ENCODE measurements around the gene BATF3. TPM values are rescaled to one million over a fixed set of nuclear protein-coding genes. Genes with fewer than 3 reads are reported as not detected.
A peak's percentile ranks its signal among the peaks of the same experiment; 100 is the strongest.
"Not testable (repeated sequence)": the region's sequence is repeated elsewhere in the genome, so short reads cannot be mapped to it uniquely, and the experiment has no call there.

Gene BATF3
- total RNA-seq = 100 to 1,000 TPM; 314 to 320 TPM

- CTCF ChIA-PET = interaction anchor here (0.8 to 3.3 kb wide), 18 partner anchors 9 to 244 kb away, joined by 3 to 32 read pairs (median 4); partner anchors contain the start of genes NSL1 and TATDN3
- Mint-ChIP-seq H3K27me3 (peaks cover 2% of the 10 kb centered on the region), H3K36me3 (peaks cover 48% of the 10 kb centered on the region), H3K4me1 (ENCODE audit: low read depth) (peaks cover 73% of the 10 kb centered on the region), H3K4me3 (peak within 1 kb of the TSS; percentile 90), H3K27ac (peak within 1 kb of the TSS; percentile 95), H3K9me3 (no peaks in the 10 kb centered on the region)
- POLR2A ChIA-PET = interaction anchor here (0.8 to 1.7 kb wide), 6 partner anchors 29 to 141 kb away, joined by 3 to 8 read pairs (median 4); partner anchors contain the start of gene ATF3
- intact Hi-C loops (cut with micrococcal nuclease) = loop anchor here (1.0 to 5.0 kb wide), 10 partner anchors 8 to 222 kb away; partner anchors contain the start of genes ATF3 and FLVCR1
- DNase-seq = peak; percentile 78
Observed at GRCh38 chr1:212699625-212700222, at the start of gene BATF3. TSS of gene BATF3 (minus strand) at chr1:212699840. CDS start at chr1:212699762, 78 bp downstream.

GRCh38 chr1:212746546-212746945 is 46.9 kb upstream of the BATF3 start:
- POLR2A ChIA-PET = interaction anchor here (0.6 to 1.7 kb wide), 4 partner anchors 9 to 146 kb away, joined by 3 to 6 read pairs (median 4); no protein-coding TSS in a partner anchor
- H3K36me3 Mint-ChIP-seq = peaks cover 16% of the 10 kb centered on the region
- no peak overlapping the region for H3K4me3 Mint-ChIP-seq
- no peak overlapping the region for H3K27ac Mint-ChIP-seq
- no peaks in the 10 kb centered on the region for H3K27me3 Mint-ChIP-seq
- CTCF ChIA-PET = interaction anchor here (0.8 to 8.0 kb wide), 5 partner anchors 9 to 81 kb away, joined by 3 to 45 read pairs (median 3); partner anchors contain the start of gene BATF3
- peaks cover 3% of the 10 kb centered on the region for H3K9me3 Mint-ChIP-seq
- DNase-seq = no peak
- intact Hi-C loops (cut with micrococcal nuclease) = loop anchor here (5.0 kb wide), 1 partner anchor 36 kb away; no protein-coding TSS in a partner anchor
- peaks cover 57% of the 10 kb centered on the region for H3K4me1 Mint-ChIP-seq (ENCODE audit: low read depth)

- intact Hi-C loops (cut with micrococcal nuclease) = loop anchor here (5.0 kb wide), 1 partner anchor 37 kb away; no protein-coding TSS in a partner anchor
- POLR2A ChIA-PET = no interaction called here
- H3K4me3 Mint-ChIP-seq = no peak overlapping the region
- no peak for DNase-seq
- no peaks in the 10 kb centered on the region for H3K27me3 Mint-ChIP-seq
- H3K4me1 Mint-ChIP-seq (ENCODE audit: low read depth) = peaks cover 54% of the 10 kb centered on the region
- H3K36me3 Mint-ChIP-seq = peaks cover 22% of the 10 kb centered on the region
- CTCF ChIA-PET = interaction anchor here (1.1 to 8.0 kb wide), 5 partner anchors 9 to 268 kb away, joined by 3 to 45 read pairs (median 4); no protein-coding TSS in a partner anchor
- H3K9me3 Mint-ChIP-seq = peaks cover 9% of the 10 kb centered on the region
- H3K27ac Mint-ChIP-seq = no peak overlapping the region
Observed at GRCh38 chr1:212745303-212745702, 45.7 kb upstream of the BATF3 start.

- POLR2A ChIA-PET = no interaction called here
- intact Hi-C loops (cut with micrococcal nuclease) = no loop called here
- H3K27me3 Mint-ChIP-seq = no peaks in the 10 kb centered on the region
- CTCF ChIA-PET = interaction anchor here (0.8 to 8.0 kb wide), 4 partner anchors 16 to 287 kb away, joined by 4 to 45 read pairs (median 4); no protein-coding TSS in a partner anchor
- H3K4me3 Mint-ChIP-seq = no peak overlapping the region
- peaks cover 20% of the 10 kb centered on the region for H3K36me3 Mint-ChIP-seq
- H3K9me3 Mint-ChIP-seq = peaks cover 9% of the 10 kb centered on the region
- peaks cover 49% of the 10 kb centered on the region for H3K4me1 Mint-ChIP-seq (ENCODE audit: low read depth)
- DNase-seq = peak; percentile 17
- no peak overlapping the region for H3K27ac Mint-ChIP-seq
Observed at GRCh38 chr1:212743901-212744475, 44.3 kb upstream of the BATF3 start.

- ChIA-PET POLR2A (interaction anchor here (1.3 to 1.5 kb wide), 2 partner anchors 8 to 9 kb away, joined by 4 to 6 read pairs; no protein-coding TSS in a partner anchor), CTCF (interaction anchor here (0.7 to 3.8 kb wide), 7 partner anchors 8 to 262 kb away, joined by 3 to 24 read pairs (median 5); no protein-coding TSS in a partner anchor)
- Mint-ChIP-seq H3K27me3 (no peaks in the 10 kb centered on the region), H3K4me1 (ENCODE audit: low read depth) (peaks cover 33% of the 10 kb centered on the region), H3K36me3 (peaks cover 25% of the 10 kb centered on the region), H3K9me3 (peaks cover 9% of the 10 kb centered on the region), H3K27ac (peak overlapping the region; percentile 89), H3K4me3 (no peak overlapping the region)
- intact Hi-C loops (cut with micrococcal nuclease) = loop anchor here (1.0 kb wide), 3 partner anchors 11 to 26 kb away; no protein-coding TSS in a partner anchor
- DNase-seq = no peak
Observed at GRCh38 chr1:212738330-212738729, 38.7 kb upstream of the BATF3 start.

- no peak for DNase-seq
- Mint-ChIP-seq H3K4me3 (no peak overlapping the region), H3K4me1 (ENCODE audit: low read depth) (peaks cover 33% of the 10 kb centered on the region), H3K27me3 (no peaks in the 10 kb centered on the region), H3K9me3 (peaks cover 9% of the 10 kb centered on the region), H3K36me3 (peaks cover 27% of the 10 kb centered on the region), H3K27ac (peak overlapping the region; percentile 89)
- POLR2A ChIA-PET = interaction anchor here (0.6 to 1.5 kb wide), 3 partner anchors 9 to 102 kb away, joined by 3 to 6 read pairs (median 4); no protein-coding TSS in a partner anchor
- CTCF ChIA-PET = interaction anchor here (0.7 to 3.8 kb wide), 8 partner anchors 9 to 73 kb away, joined by 3 to 24 read pairs (median 4); no protein-coding TSS in a partner anchor
- intact Hi-C loops (cut with micrococcal nuclease) = no loop called here
Observed at GRCh38 chr1:212737559-212737958, 37.9 kb upstream of the BATF3 start.

GRCh38 chr1:212733109-212733508 is 33.5 kb upstream of the BATF3 start:
- intact Hi-C loops (cut with micrococcal nuclease) = no loop called here
- H3K4me3 Mint-ChIP-seq = no peak overlapping the region
- peak overlapping the region; percentile 29 for H3K27ac Mint-ChIP-seq
- DNase-seq = no peak
- ChIA-PET CTCF (interaction anchor here (1.6 to 4.3 kb wide), 2 partner anchors 17 to 68 kb away, joined by 3 to 23 read pairs; no protein-coding TSS in a partner anchor), POLR2A (no interaction called here)
- H3K4me1 Mint-ChIP-seq (ENCODE audit: low read depth) = peaks cover 41% of the 10 kb centered on the region
- peaks cover 23% of the 10 kb centered on the region for H3K36me3 Mint-ChIP-seq
- H3K9me3 Mint-ChIP-seq = no peaks in the 10 kb centered on the region
- H3K27me3 Mint-ChIP-seq = no peaks in the 10 kb centered on the region

- Mint-ChIP-seq H3K9me3 (no peaks in the 10 kb centered on the region), H3K27ac (peak overlapping the region; percentile 82), H3K36me3 (peaks cover 29% of the 10 kb centered on the region), H3K27me3 (no peaks in the 10 kb centered on the region), H3K4me3 (no peak overlapping the region), H3K4me1 (ENCODE audit: low read depth) (peaks cover 44% of the 10 kb centered on the region)
- CTCF ChIA-PET = interaction anchor here (0.6 to 4.3 kb wide), 4 partner anchors 8 to 1098 kb away, joined by 3 to 23 read pairs (median 4); no protein-coding TSS in a partner anchor
- POLR2A ChIA-PET = interaction anchor here (0.6 to 0.9 kb wide), 3 partner anchors 8 to 53 kb away, joined by 3 to 6 read pairs (median 4); no protein-coding TSS in a partner anchor
- intact Hi-C loops (cut with micrococcal nuclease) = no loop called here
- DNase-seq = no peak
Observed at GRCh38 chr1:212731630-212732029, 32.0 kb upstream of the BATF3 start.

- Mint-ChIP-seq H3K27me3 (no peaks in the 10 kb centered on the region), H3K36me3 (peaks cover 34% of the 10 kb centered on the region), H3K4me3 (peak overlapping the region; percentile 3), H3K27ac (peak overlapping the region; percentile 92), H3K9me3 (peaks cover 3% of the 10 kb centered on the region), H3K4me1 (ENCODE audit: low read depth) (peaks cover 58% of the 10 kb centered on the region)
- ChIA-PET CTCF (interaction anchor here (0.9 to 2.0 kb wide), 5 partner anchors 11 to 64 kb away, joined by 3 to 6 read pairs (median 4); partner anchors contain the start of gene BATF3), POLR2A (interaction anchor here (1.0 to 4.9 kb wide), 7 partner anchors 9 to 120 kb away, joined by 3 to 22 read pairs (median 6); partner anchors contain the start of genes ATF3 and BATF3)
- intact Hi-C loops (cut with micrococcal nuclease) = loop anchor here (1.0 kb wide), 1 partner anchor 7 kb away; no protein-coding TSS in a partner anchor
- DNase-seq = peak; percentile 42
Observed at GRCh38 chr1:212728606-212729005, 29.0 kb upstream of the BATF3 start.

- Mint-ChIP-seq H3K27me3 (no peaks in the 10 kb centered on the region), H3K27ac (peak overlapping the region; percentile 92), H3K4me1 (ENCODE audit: low read depth) (peaks cover 66% of the 10 kb centered on the region), H3K4me3 (peak overlapping the region; percentile 13), H3K36me3 (peaks cover 36% of the 10 kb centered on the region), H3K9me3 (peaks cover 3% of the 10 kb centered on the region)
- peak; percentile 66 for DNase-seq
- intact Hi-C loops (cut with micrococcal nuclease) = loop anchor here (1.0 to 2.0 kb wide), 2 partner anchors 11 to 15 kb away; no protein-coding TSS in a partner anchor
- ChIA-PET POLR2A (interaction anchor here (0.6 to 4.9 kb wide), 9 partner anchors 15 to 119 kb away, joined by 3 to 22 read pairs (median 4); partner anchors contain the start of genes ATF3 and BATF3), CTCF (interaction anchor here (0.9 to 2.0 kb wide), 5 partner anchors 12 to 28 kb away, joined by 3 to 6 read pairs (median 4); partner anchors contain the start of gene BATF3)
Observed at GRCh38 chr1:212727386-212728181, 27.9 kb upstream of the BATF3 start.

GRCh38 chr1:212724679-212725078 is 25.0 kb upstream of the BATF3 start:
- CTCF ChIA-PET, H3K9me3 Mint-ChIP-seq, H3K4me3 Mint-ChIP-seq, H3K27me3 Mint-ChIP-seq, DNase-seq, H3K27ac Mint-ChIP-seq, POLR2A ChIA-PET: not testable (repeated sequence)
- H3K4me1 Mint-ChIP-seq (ENCODE audit: low read depth) = peaks cover 66% of the 10 kb centered on the region
- H3K36me3 Mint-ChIP-seq = peaks cover 31% of the 10 kb centered on the region
- intact Hi-C loops (cut with micrococcal nuclease) = loop anchor here (5.0 kb wide), 1 partner anchor 117 kb away; the partner anchor contains the start of gene ATF3
